HG03520 (cell line): ENCODE data around the gene SLC25A13.

Source experiments
- ATAC-seq: cut with Tn5 transposase; IDR thresholded peaks from one replicate; pipeline ENCODE4 v1.9.1; 2021; ENCODE audit warnings: mild to moderate bottlenecking, moderate library complexity; ENCODE audit not compliant: unreplicated experiment

Gene SLC25A13

GRCh38 chr7:96244992-96245292, 77.0 kb downstream of the SLC25A13 start:
- no peak for ATAC-seq

DNA sequence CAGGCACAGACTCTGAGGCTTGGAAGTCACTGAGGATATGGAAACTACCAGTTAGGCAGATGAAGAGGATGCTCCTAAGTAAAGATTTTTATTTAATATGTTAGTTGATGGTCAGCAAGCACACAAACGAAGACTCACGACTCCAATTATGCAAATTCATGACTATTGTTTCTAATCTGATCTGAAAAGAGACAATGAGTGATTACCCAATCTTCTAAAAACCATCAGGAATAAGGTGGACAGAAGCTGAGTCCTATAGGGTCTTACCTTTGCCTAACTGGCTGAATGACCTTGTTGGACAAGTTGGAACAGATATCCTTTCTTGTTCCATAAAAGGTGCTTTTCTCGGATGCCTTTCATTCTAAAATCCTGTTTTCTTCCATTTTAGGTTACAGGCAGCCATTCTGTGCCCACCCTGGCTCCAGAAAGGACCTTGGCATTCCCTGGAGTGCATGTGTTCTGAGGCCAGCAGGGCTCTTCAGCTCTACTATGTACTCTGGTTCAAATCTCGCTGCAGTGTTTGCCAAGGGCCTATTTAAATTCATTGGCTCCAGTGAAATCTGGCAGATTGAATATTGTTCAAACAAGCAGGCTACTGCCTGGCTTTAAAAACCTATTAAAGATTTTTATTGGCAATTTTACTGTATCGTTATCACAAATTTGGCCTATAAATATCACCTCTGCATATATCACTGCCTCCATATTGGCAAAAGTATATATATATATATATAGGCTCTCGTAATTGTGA, 77.5 kb downstream of the SLC25A13 start:
- ATAC-seq = no peak

DNA sequence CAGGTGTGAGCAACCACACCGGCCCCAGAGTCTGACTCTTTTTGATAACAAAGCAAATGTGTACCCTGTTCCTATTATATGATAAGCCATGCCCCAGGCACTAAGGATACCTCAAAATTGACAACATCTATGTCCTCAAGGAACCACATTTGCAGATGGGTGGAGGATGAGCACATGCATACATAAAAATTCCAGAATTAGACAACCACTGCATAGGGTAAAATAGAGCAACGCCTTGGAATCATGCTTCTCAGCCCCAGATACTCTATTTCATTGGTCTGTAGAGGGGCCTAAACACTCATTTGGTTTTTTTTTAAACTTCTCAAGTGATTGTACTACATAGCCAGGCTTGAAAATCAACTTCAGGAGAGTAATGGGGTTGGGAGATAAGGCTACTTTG, 78.7 kb downstream of the SLC25A13 start:
- no peak for ATAC-seq

DNA sequence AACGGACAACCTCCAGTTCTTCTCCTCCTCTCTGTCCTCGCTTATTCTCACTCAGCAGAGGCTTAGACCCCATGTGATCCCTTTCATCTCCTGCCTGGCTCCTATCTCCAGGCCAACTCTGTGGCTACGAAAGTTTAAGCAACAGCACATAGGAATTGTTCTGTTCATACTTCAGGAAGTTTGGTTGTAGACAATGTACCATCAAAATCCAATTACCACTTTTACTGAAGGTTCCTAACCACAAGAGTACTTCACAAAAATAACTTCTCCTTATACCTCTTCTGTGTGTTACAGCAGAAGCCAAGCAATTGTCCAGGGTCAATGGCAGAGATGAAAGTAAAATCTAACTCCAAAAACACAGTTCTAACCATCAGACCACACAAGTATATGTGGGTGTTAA, 80.0 kb downstream of the SLC25A13 start:
- no peak for ATAC-seq

- no peak for ATAC-seq
Measured at GRCh38 chr7:96238976-96239766, 82.7 kb downstream of the SLC25A13 start.

- no peak for ATAC-seq
Measured at GRCh38 chr7:96238474-96238873, 83.4 kb downstream of the SLC25A13 start.

DNA sequence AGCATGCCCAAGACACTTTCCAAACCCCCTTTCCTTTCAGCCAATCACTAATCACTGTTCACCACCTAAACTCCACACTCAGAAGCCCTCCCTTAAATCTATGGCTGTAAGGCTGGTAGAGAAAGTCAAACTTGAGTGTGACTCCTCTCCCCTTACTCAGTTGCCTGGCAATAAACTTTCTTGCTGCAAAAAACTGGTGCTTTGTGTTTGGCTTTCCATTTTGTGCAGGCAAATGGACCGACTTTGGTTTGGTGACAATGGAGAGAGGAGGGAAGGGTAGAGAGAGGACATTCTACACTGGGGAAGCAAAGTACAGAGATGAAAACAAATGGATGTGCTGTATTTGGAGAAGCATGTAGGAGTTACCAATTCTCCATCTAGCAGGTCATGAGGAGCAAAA, 84.9 kb downstream of the SLC25A13 start:
- no peak for ATAC-seq

- ATAC-seq = no peak
Measured at GRCh38 chr7:96236198-96237039, 85.5 kb downstream of the SLC25A13 start.

DNA sequence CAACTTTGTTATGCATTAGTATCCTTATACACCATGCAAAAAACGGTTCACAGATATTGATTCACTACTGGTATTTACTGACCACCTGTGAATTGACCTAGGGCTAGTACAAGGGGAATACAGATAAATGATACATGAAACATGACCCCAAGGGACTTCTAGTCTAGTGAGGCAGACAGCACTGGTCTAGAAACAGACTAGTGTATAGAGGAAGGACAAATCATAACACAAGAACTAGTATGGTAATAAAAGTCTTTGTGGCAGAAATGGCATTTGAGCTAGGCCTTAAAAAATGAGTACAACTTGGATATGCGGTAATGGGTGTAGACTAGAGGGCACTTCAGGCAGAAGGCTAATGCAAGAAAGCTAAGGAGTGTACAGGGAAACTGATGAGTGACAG, 86.6 kb downstream of the SLC25A13 start:
- ATAC-seq = no peak

- ATAC-seq = no peak
Measured at GRCh38 chr7:96233528-96234154, 88.3 kb downstream of the SLC25A13 start.

DNA sequence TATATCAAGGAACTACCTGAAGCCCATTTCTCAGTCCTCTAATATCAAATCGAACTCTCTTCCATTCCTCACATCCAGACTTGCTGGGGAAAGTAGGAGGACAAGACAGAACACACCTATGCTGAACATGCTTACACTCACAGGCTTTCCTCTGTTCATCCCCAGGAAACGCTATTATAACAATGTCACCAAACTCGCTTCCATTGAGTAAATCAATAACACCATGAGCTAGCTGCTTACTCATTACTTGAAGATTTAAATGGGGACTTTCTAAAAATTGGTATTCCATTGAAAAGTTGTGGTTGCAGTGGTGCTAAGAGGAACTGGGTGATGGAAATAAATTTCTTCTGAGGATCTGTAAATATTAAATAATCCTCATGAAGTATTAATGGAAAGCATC, 88.8 kb downstream of the SLC25A13 start:
- ATAC-seq = no peak

- no peak for ATAC-seq
Measured at GRCh38 chr7:96228760-96229159, 93.1 kb downstream of the SLC25A13 start.

- ATAC-seq = no peak
Measured at GRCh38 chr7:96225251-96225650, 96.6 kb downstream of the SLC25A13 start.

- ATAC-seq = no peak
Measured at GRCh38 chr7:96224685-96225084, 97.2 kb downstream of the SLC25A13 start.

DNA sequence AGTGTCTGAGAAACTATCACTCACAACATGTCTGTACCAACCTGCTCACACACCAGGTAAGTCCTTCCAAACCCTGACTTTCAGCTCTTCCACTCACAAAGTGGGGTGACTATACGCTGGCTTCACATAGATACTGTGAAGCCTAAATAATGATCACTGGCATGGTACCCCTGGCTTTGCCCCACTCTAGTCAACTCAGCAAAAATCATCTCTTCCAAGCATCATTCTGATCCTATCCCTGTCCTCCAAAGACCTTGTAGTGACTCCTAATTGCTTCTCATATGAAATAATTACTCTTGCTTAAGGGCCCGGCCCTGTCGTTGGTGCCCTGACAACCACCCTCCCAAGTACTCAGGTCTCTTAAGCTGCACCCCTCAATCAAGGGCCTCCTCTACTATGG, 97.8 kb downstream of the SLC25A13 start:
- no peak for ATAC-seq

- no peak for ATAC-seq
Measured at GRCh38 chr7:96221888-96222287, 100.0 kb downstream of the SLC25A13 start.

- no peak for ATAC-seq
Measured at GRCh38 chr7:96219378-96220130, 102.3 kb downstream of the SLC25A13 start.

GRCh38 chr7:96218664-96219243, 103.1 kb downstream of the SLC25A13 start:
- no peak for ATAC-seq

GRCh38 chr7:96217147-96217546, 104.8 kb downstream of the SLC25A13 start:
- ATAC-seq = no peak

DNA sequence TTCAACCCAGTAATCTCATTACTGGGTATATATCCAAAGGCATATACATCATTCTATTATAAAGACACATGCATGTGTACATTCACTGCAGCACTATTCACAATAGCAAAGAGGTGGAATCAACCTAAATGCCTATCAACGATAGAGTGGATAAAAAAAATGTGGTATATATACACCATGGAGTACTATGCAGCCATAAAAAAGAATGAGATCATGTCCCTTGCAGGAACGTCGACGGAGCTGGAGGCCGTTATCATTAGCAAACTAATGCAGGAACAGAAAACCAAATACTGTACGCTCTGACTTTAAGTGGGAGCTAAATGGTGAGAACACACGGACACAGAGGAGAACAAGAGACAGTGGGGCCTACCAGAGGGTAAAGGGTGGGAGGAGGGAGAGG, 105.5 kb downstream of the SLC25A13 start:
- no peak for ATAC-seq
